ENCODE results near the gene ADGRE2. TPM values are rescaled to one million over a fixed set of nuclear protein-coding genes. Genes with fewer than 3 reads are reported as not detected.
"Not testable (repeated sequence)": the region's sequence is repeated elsewhere in the genome, so short reads cannot be mapped to it uniquely, and the experiment has no call there.

The ADGRE2 gene
- total RNA-seq, 1 experiment from 2014 or later = 0.29 TPM

GRCh38 chr19:14782626-14783409, 4.5 kb upstream of the ADGRE2 start:
- in situ Hi-C loops (cut with HindIII; ENCODE audit: low pct_unique_long_range_greater_than_20kb, low sequenced_read_pairs) = no loop called here
- no peak for DNase-seq (ENCODE audit: low read depth, low spot score)

GRCh38 chr19:14781713-14782536, 3.6 kb upstream of the ADGRE2 start:
- in situ Hi-C loops (cut with HindIII; ENCODE audit: low pct_unique_long_range_greater_than_20kb, low sequenced_read_pairs); DNase-seq (ENCODE audit: low read depth, low spot score): not testable (repeated sequence)

- in situ Hi-C loops (cut with HindIII; ENCODE audit: low pct_unique_long_range_greater_than_20kb, low sequenced_read_pairs); DNase-seq (ENCODE audit: low read depth, low spot score): not testable (repeated sequence)
Observed at GRCh38 chr19:14780622-14781225, 2.4 kb upstream of the ADGRE2 start.

- in situ Hi-C loops (cut with HindIII; ENCODE audit: low pct_unique_long_range_greater_than_20kb, low sequenced_read_pairs) = no loop called here
- no peak for DNase-seq (ENCODE audit: low read depth, low spot score)
Observed at GRCh38 chr19:14779151-14779550, 791 bp upstream of the ADGRE2 start.

- DNase-seq (ENCODE audit: low read depth, low spot score); in situ Hi-C loops (cut with HindIII; ENCODE audit: low pct_unique_long_range_greater_than_20kb, low sequenced_read_pairs): not testable (repeated sequence)
Observed at GRCh38 chr19:14777645-14778044, 715 bp downstream of the ADGRE2 start.

- DNase-seq (ENCODE audit: low read depth, low spot score) = no peak
Observed at GRCh38 chr19:14775869-14776586, 2.3 kb downstream of the ADGRE2 start.

GRCh38 chr19:14775326-14775725, 3.0 kb downstream of the ADGRE2 start:
- in situ Hi-C loops (cut with HindIII; ENCODE audit: low pct_unique_long_range_greater_than_20kb, low sequenced_read_pairs); DNase-seq (ENCODE audit: low read depth, low spot score): not testable (repeated sequence)

More at GRCh38 chr19:14775869-14776586, 2.3 kb downstream of the ADGRE2 start:
- in situ Hi-C loops (cut with HindIII; ENCODE audit: low pct_unique_long_range_greater_than_20kb, low sequenced_read_pairs) = no loop called here

- in situ Hi-C loops (cut with HindIII; ENCODE audit: low pct_unique_long_range_greater_than_20kb, low sequenced_read_pairs) = no loop called here
- DNase-seq (ENCODE audit: low read depth, low spot score) = no peak
Observed at GRCh38 chr19:14774373-14774772, 4.0 kb downstream of the ADGRE2 start.

- DNase-seq (ENCODE audit: low read depth, low spot score); in situ Hi-C loops (cut with HindIII; ENCODE audit: low pct_unique_long_range_greater_than_20kb, low sequenced_read_pairs): not testable (repeated sequence)
Observed at GRCh38 chr19:14773722-14774121, 4.6 kb downstream of the ADGRE2 start.

GRCh38 chr19:14772995-14773394, 5.4 kb downstream of the ADGRE2 start:
- in situ Hi-C loops (cut with HindIII; ENCODE audit: low pct_unique_long_range_greater_than_20kb, low sequenced_read_pairs) = no loop called here
- no peak for DNase-seq (ENCODE audit: low read depth, low spot score)

- DNase-seq (ENCODE audit: low read depth, low spot score) = no peak
- in situ Hi-C loops (cut with HindIII; ENCODE audit: low pct_unique_long_range_greater_than_20kb, low sequenced_read_pairs) = no loop called here
Observed at GRCh38 chr19:14772467-14772866, 5.9 kb downstream of the ADGRE2 start.

- DNase-seq (ENCODE audit: low read depth, low spot score) = no peak
- in situ Hi-C loops (cut with HindIII; ENCODE audit: low pct_unique_long_range_greater_than_20kb, low sequenced_read_pairs) = no loop called here
Observed at GRCh38 chr19:14770944-14771839, 7.2 kb downstream of the ADGRE2 start.

GRCh38 chr19:14770136-14770535, 8.2 kb downstream of the ADGRE2 start:
- in situ Hi-C loops (cut with HindIII; ENCODE audit: low pct_unique_long_range_greater_than_20kb, low sequenced_read_pairs) = no loop called here
- no peak for DNase-seq (ENCODE audit: low read depth, low spot score)

GRCh38 chr19:14769201-14769600, 9.2 kb downstream of the ADGRE2 start:
- no peak for DNase-seq (ENCODE audit: low read depth, low spot score)
- in situ Hi-C loops (cut with HindIII; ENCODE audit: low pct_unique_long_range_greater_than_20kb, low sequenced_read_pairs) = no loop called here

GRCh38 chr19:14768001-14768400, 10.4 kb downstream of the ADGRE2 start:
- in situ Hi-C loops (cut with HindIII; ENCODE audit: low pct_unique_long_range_greater_than_20kb, low sequenced_read_pairs) = no loop called here
- DNase-seq (ENCODE audit: low read depth, low spot score) = no peak

- DNase-seq (ENCODE audit: low read depth, low spot score) = no peak
- in situ Hi-C loops (cut with HindIII; ENCODE audit: low pct_unique_long_range_greater_than_20kb, low sequenced_read_pairs) = no loop called here
Observed at GRCh38 chr19:14767466-14767971, 10.8 kb downstream of the ADGRE2 start.

GRCh38 chr19:14765841-14766240, 12.5 kb downstream of the ADGRE2 start:
- DNase-seq (ENCODE audit: low read depth, low spot score); in situ Hi-C loops (cut with HindIII; ENCODE audit: low pct_unique_long_range_greater_than_20kb, low sequenced_read_pairs): not testable (repeated sequence)
